ENCODE results near the gene TOMM22. TPM values are rescaled to one million over a fixed set of nuclear protein-coding genes. Genes with fewer than 3 reads are reported as not detected.

TOMM22 gene
- polyA plus RNA-seq, 4 donors, result 42.5 to 82.5 (median 52.0) TPM

Other genes starting within 250 kb of the TOMM22 start
- gene KCNJ4, start 226.8 kb upstream of the TOMM22 start, polyA plus RNA-seq, result 1 to 10 TPM in 1 of 4 donors, under 1 TPM in 1, not detected in 2; 0.06 to 2.1 TPM
- gene KDELR3, start 213.9 kb upstream of the TOMM22 start, polyA plus RNA-seq, result 10 to 100 TPM in 2 of 4 donors, 1 to 10 TPM in 2; 6.5 to 60.6 (median 10.7) TPM
- gene DDX17, start 175.6 kb upstream of the TOMM22 start, polyA plus RNA-seq, result 100 to 1,000 TPM in 3 of 4 donors, 10 to 100 TPM in 1; 72.4 to 477 (median 104) TPM
- gene DMC1, start 111.8 kb upstream of the TOMM22 start, polyA plus RNA-seq, result 1 to 10 TPM in 1 of 4 donors, under 1 TPM in 1, not detected in 2; 0.70 to 2.1 TPM
- gene FAM227A, start 25.6 kb upstream of the TOMM22 start, polyA plus RNA-seq, result under 1 TPM in 2 of 4 donors, not detected in 2; 0.36 to 0.71 TPM
- 10 to 100 TPM; 17.3 to 39.4 (median 31.9) TPM for gene CBY1, start 25.3 kb upstream of the TOMM22 start, polyA plus RNA-seq
- 10 to 100 TPM; 34.6 to 90.5 (median 56.4) TPM for gene JOSD1, start 19.0 kb downstream of the TOMM22 start, polyA plus RNA-seq
- 10 to 100 TPM; 13.0 to 60.5 (median 24.0) TPM for gene GTPBP1, start 24.0 kb downstream of the TOMM22 start, polyA plus RNA-seq
- 10 to 100 TPM; 19.0 to 94.2 (median 43.4) TPM for gene SUN2, start 74.0 kb downstream of the TOMM22 start, polyA plus RNA-seq
- gene DNAL4, start 112.2 kb downstream of the TOMM22 start, polyA plus RNA-seq, result 10 to 100 TPM in 2 of 4 donors, 1 to 10 TPM in 2; 9.2 to 17.4 (median 12.8) TPM
- 1 to 10 TPM in 2 of 4 donors, under 1 TPM in 2; 0.22 to 5.3 (median 2.2) TPM for gene NPTXR, start 162.1 kb downstream of the TOMM22 start, polyA plus RNA-seq
- gene CBX6, start 190.3 kb downstream of the TOMM22 start, polyA plus RNA-seq, result 10 to 100 TPM in 2 of 4 donors, 1 to 10 TPM in 2; 1.1 to 16.0 (median 9.5) TPM

Data from small intestine (tissue), 4 donors.